HEK293 (cell line): ENCODE results near the gene DOCK9.

ENCODE experiments used
- CTCF ChIA-PET: fragments of 350-600 bp; formaldehyde crosslinking; extraction: SDS; loops from one replicate; lab custom pipeline; 2021; ENCODE audit warnings: antibody characterized with exemption; lab: Yijun Ruan, JAX
- POLR2A ChIA-PET: fragments of 300-600 bp; formaldehyde crosslinking; extraction: SDS; loops from one replicate; lab custom pipeline; 2020; ENCODE audit warnings: antibody characterized with exemption, inconsistent platforms; lab: Yijun Ruan, JAX
- H3K27ac ChIP-seq: fragments of 200-500 bp; sonication (Bioruptor generic); 2 replicates; pipeline ENCODE4 v1.5.1; 2014; ENCODE audit warnings: low read depth, low read length, control low read depth, inconsistent platforms; ENCODE audit errors: extremely low read depth
- H3K36me3 ChIP-seq, 2 experiments: fragments of 200-500 bp in 1 of 2; sonication (Bioruptor generic) in 1 of 2; 1 replicate in 1 of 2; 2 replicates in 1 of 2; pipeline ENCODE4 v1.5.1; 2014 to 2017; ENCODE audit warnings: inconsistent platforms in 2 of 2, low read length in 2 of 2; ENCODE audit not compliant: control insufficient read depth in 2 of 2, insufficient read depth in 1 of 2
- H3K4me1 ChIP-seq: fragments of 200-500 bp; sonication (Bioruptor generic); 2 replicates; pipeline ENCODE4 v1.5.1; 2014; ENCODE audit warnings: mild to moderate bottlenecking, low read length, inconsistent platforms; ENCODE audit not compliant: control insufficient read depth, insufficient read depth
- H3K4me3 ChIP-seq: 2 replicates; pipeline ENCODE4 v1.5.1; 2011; ENCODE audit warnings: low read depth, mild to moderate bottlenecking, control low read depth, low read length, moderate library complexity
- H3K9me3 ChIP-seq: fragments of 200-500 bp; sonication (Bioruptor generic); 2 replicates; pipeline ENCODE4 v1.5.1; 2014; ENCODE audit warnings: low read depth, low read length, inconsistent platforms; ENCODE audit not compliant: control insufficient read depth, insufficient read depth
- CTCF ChIP-seq: fragments of 450-650 bp; formaldehyde crosslinking; IDR thresholded peaks from 2 replicates; pipeline ENCODE4 v1.5.1; 2016; ENCODE audit warnings: missing biosample characterization, missing genetic modification characterization
- KLF17 ChIP-seq: fragments of 450-650 bp; formaldehyde crosslinking; IDR thresholded peaks from 2 replicates; pipeline ENCODE4 v1.5.1; 2016; ENCODE audit warnings: missing biosample characterization, missing genetic modification characterization
- KLF7 ChIP-seq: fragments of 450-650 bp; formaldehyde crosslinking; IDR thresholded peaks from 2 replicates; pipeline ENCODE4 v1.5.1; 2016; ENCODE audit warnings: missing biosample characterization, missing genetic modification characterization, borderline replicate concordance
- OSR2 ChIP-seq: fragments of 450-650 bp; formaldehyde crosslinking; IDR thresholded peaks from 2 replicates; pipeline ENCODE4 v1.5.1; 2016; ENCODE audit warnings: missing biosample characterization, missing genetic modification characterization
- SP2 ChIP-seq: fragments of 450-650 bp; formaldehyde crosslinking; IDR thresholded peaks from 2 replicates; pipeline ENCODE4 v1.5.1; 2016; ENCODE audit warnings: missing biosample characterization, missing genetic modification characterization
- SP7 ChIP-seq: fragments of 450-650 bp; formaldehyde crosslinking; IDR thresholded peaks from 2 replicates; pipeline ENCODE4 v1.5.1; 2016; ENCODE audit warnings: missing biosample characterization, missing genetic modification characterization
- TCF7L2 ChIP-seq: IDR thresholded peaks from 2 replicates; pipeline ENCODE4 v1.6.1; 2011; ENCODE audit warnings: low read depth, mild to moderate bottlenecking, inconsistent platforms, low read length, moderate library complexity, borderline replicate concordance
- YY2 ChIP-seq: fragments of 450-650 bp; formaldehyde crosslinking; IDR thresholded peaks from 2 replicates; pipeline ENCODE4 v1.5.1; 2016; ENCODE audit warnings: missing biosample characterization, missing genetic modification characterization
- ZBTB1 ChIP-seq: fragments of 450-650 bp; formaldehyde crosslinking; IDR thresholded peaks from 2 replicates; pipeline ENCODE4 v1.5.1; 2016; ENCODE audit warnings: missing biosample characterization, missing genetic modification characterization
- ZBTB48 ChIP-seq: fragments of 450-650 bp; formaldehyde crosslinking; IDR thresholded peaks from 2 replicates; pipeline ENCODE4 v1.5.1; 2016; ENCODE audit warnings: missing biosample characterization, missing genetic modification characterization
- ZFP37 ChIP-seq: fragments of 450-650 bp; formaldehyde crosslinking; IDR thresholded peaks from 2 replicates; pipeline ENCODE4 v1.5.1; 2016; ENCODE audit warnings: missing biosample characterization, missing genetic modification characterization
- ZNF157 ChIP-seq: fragments of 450-650 bp; formaldehyde crosslinking; IDR thresholded peaks from 2 replicates; pipeline ENCODE4 v1.5.1; 2016; ENCODE audit warnings: missing biosample characterization, missing genetic modification characterization
- ZNF174 ChIP-seq: fragments of 450-650 bp; formaldehyde crosslinking; IDR thresholded peaks from 2 replicates; pipeline ENCODE4 v1.5.0; 2017; ENCODE audit warnings: missing biosample characterization, mild to moderate bottlenecking, missing genetic modification characterization
- ZNF214 ChIP-seq: fragments of 450-650 bp; formaldehyde crosslinking; IDR thresholded peaks from 2 replicates; pipeline ENCODE4 v1.5.1; 2017; ENCODE audit warnings: missing biosample characterization, mild to moderate bottlenecking, missing genetic modification characterization, borderline replicate concordance
- ZNF223 ChIP-seq: fragments of 450-650 bp; formaldehyde crosslinking; IDR thresholded peaks from 2 replicates; pipeline ENCODE4 v1.5.1; 2016; ENCODE audit warnings: missing biosample characterization, missing genetic modification characterization
- ZNF23 ChIP-seq: fragments of 450-650 bp; formaldehyde crosslinking; IDR thresholded peaks from 2 replicates; pipeline ENCODE4 v1.5.1; 2016; ENCODE audit warnings: missing biosample characterization, missing genetic modification characterization, borderline replicate concordance
- ZNF362 ChIP-seq: fragments of 450-650 bp; formaldehyde crosslinking; IDR thresholded peaks from 2 replicates; pipeline ENCODE4 v1.5.1; 2016; ENCODE audit warnings: missing biosample characterization, missing genetic modification characterization
- ZNF416 ChIP-seq: fragments of 450-650 bp; formaldehyde crosslinking; IDR thresholded peaks from 2 replicates; pipeline ENCODE4 v1.5.1; 2016; ENCODE audit warnings: missing biosample characterization, missing genetic modification characterization
- ZNF513 ChIP-seq: fragments of 450-650 bp; IDR thresholded peaks from 2 replicates; pipeline ENCODE4 v1.5.1; 2018; ENCODE audit warnings: missing biosample characterization, missing genetic modification characterization
- ZNF585B ChIP-seq: fragments of 450-650 bp; formaldehyde crosslinking; IDR thresholded peaks from 2 replicates; pipeline ENCODE4 v1.5.1; 2016; ENCODE audit warnings: missing biosample characterization, missing genetic modification characterization
- ZNF596 ChIP-seq: fragments of 450-650 bp; IDR thresholded peaks from 2 replicates; pipeline ENCODE4 v1.5.0; 2018; ENCODE audit warnings: missing biosample characterization, mild to moderate bottlenecking, missing genetic modification characterization, moderate library complexity
- ZNF747 ChIP-seq: fragments of 450-650 bp; formaldehyde crosslinking; IDR thresholded peaks from 2 replicates; pipeline ENCODE4 v1.5.1; 2016; ENCODE audit warnings: missing biosample characterization, missing genetic modification characterization
- ZNF76 ChIP-seq: fragments of 450-650 bp; formaldehyde crosslinking; IDR thresholded peaks from 2 replicates; pipeline ENCODE4; 2016; ENCODE audit warnings: low read depth, missing biosample characterization, missing genetic modification characterization, borderline replicate concordance
- ZNF791 ChIP-seq: fragments of 450-650 bp; formaldehyde crosslinking; IDR thresholded peaks from 2 replicates; pipeline ENCODE4 v1.5.1; 2016; ENCODE audit warnings: missing biosample characterization, missing genetic modification characterization
- ZSCAN18 ChIP-seq: fragments of 450-650 bp; formaldehyde crosslinking; IDR thresholded peaks from 2 replicates; pipeline ENCODE4 v1.5.1; 2016; ENCODE audit warnings: missing biosample characterization, missing genetic modification characterization
- ZSCAN23 ChIP-seq: fragments of 450-650 bp; formaldehyde crosslinking; IDR thresholded peaks from 2 replicates; pipeline ENCODE4 v1.5.1; 2016; ENCODE audit warnings: missing biosample characterization, missing genetic modification characterization
- ZSCAN4 ChIP-seq: fragments of 450-650 bp; formaldehyde crosslinking; IDR thresholded peaks from 2 replicates; pipeline ENCODE4 v1.5.1; 2017; ENCODE audit warnings: missing biosample characterization, missing genetic modification characterization
- ZSCAN5A ChIP-seq: fragments of 450-650 bp; formaldehyde crosslinking; IDR thresholded peaks from 2 replicates; pipeline ENCODE4 v1.5.1; 2016; ENCODE audit warnings: missing biosample characterization, missing genetic modification characterization

Gene DOCK9

GRCh38 chr13:98826146-98826545 lies 151.7 kb downstream of the DOCK9 start:
- no peak overlapping the region for H3K4me3 ChIP-seq
- H3K4me1 ChIP-seq: no peaks in the 10 kb centered on the region
- H3K9me3 ChIP-seq: no peaks in the 10 kb centered on the region
- no peak overlapping the region for H3K27ac ChIP-seq
- ChIA-PET CTCF (no interaction called here), POLR2A (no interaction called here)
- H3K36me3 ChIP-seq: peaks cover 0 to 9% of the 10 kb centered on the region in 2 experiments; a peak in 1 of 3 replicates
- TF ChIP-seq KLF7 (no peak), ZNF157 (no peak), ZNF513 (tag by site-specific recombination) (no peak), OSR2 (no peak), ZNF416 (tag by site-specific recombination) (no peak), ZSCAN4 (tag by site-specific recombination) (no peak), ZNF174 (no peak), ZNF747 (no peak), ZNF596 (tag by site-specific recombination) (no peak), CTCF (tag by site-specific recombination) (no peak), ZBTB48 (tag by site-specific recombination) (no peak), ZNF223 (tag by site-specific recombination) (no peak)

GRCh38 chr13:98825659-98826058 lies 152.2 kb downstream of the DOCK9 start:
- CTCF ChIA-PET: interaction anchor here (1.6 kb wide), 1 partner anchor 13 kb away, joined by 3 read pairs; no protein-coding TSS in a partner anchor
- Histone ChIP-seq H3K4me3 (no peak overlapping the region), H3K27ac (no peak overlapping the region), H3K36me3 (peaks cover 0 to 8% of the 10 kb centered on the region in 2 experiments; a peak in 1 of 3 replicates), H3K9me3 (no peaks in the 10 kb centered on the region), H3K4me1 (no peaks in the 10 kb centered on the region)
- POLR2A ChIA-PET: no interaction called here
- TF ChIP-seq ZFP37 (tag by site-specific recombination): no peak
- no peak for TF ChIP-seq ZNF23 (tag by site-specific recombination)
- TF ChIP-seq SP7 (tag by site-specific recombination): no peak
- TF ChIP-seq TCF7L2: no peak
- no peak for TF ChIP-seq KLF17
- no peak for TF ChIP-seq ZNF214
- TF ChIP-seq ZNF585B (tag by site-specific recombination): no peak
- no peak for TF ChIP-seq YY2 (tag by site-specific recombination)
- TF ChIP-seq ZBTB1: no peak
- no peak for TF ChIP-seq ZNF362 (tag by site-specific recombination)
- no peak for TF ChIP-seq ZSCAN18 (tag by site-specific recombination)
- TF ChIP-seq ZSCAN23 (tag by site-specific recombination): no peak
- no peak for TF ChIP-seq SP2 (tag by site-specific recombination)
- TF ChIP-seq ZNF76 (tag by site-specific recombination): no peak
- TF ChIP-seq ZNF157: no peak
- no peak for TF ChIP-seq ZSCAN5A (tag by site-specific recombination)
- no peak for TF ChIP-seq ZNF791
